ENCODE measurements around the gene TPM4.

Gene TPM4

DNA sequence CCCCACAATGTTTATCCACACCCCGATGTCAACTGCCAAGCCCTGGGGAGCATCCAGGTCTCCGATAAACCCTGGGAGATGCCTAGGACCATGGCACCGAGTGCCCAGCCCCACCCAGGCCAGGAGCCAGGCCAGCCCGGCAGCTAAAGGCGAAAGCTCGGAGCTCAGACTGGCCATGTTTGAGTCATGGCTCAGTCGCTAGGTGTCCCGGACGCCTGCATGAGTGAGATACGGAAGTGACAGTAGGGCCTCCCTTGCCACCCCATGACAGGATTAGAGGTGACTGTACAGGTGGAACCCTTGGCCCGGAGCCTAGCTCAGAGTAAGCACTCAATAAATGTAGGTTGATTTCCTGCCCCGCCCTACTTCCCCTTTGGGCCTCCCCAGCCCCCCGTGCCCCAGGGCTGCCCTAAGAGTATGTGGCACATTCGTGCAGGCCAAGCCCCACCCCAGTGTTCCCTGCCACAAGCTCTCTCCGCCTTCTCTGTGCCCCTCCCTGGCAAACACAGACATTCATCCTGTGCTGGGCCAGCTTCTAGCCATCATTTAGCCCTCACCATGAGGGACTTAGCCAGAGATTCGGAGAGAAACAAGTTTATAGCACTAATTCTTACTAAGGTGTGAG is 5.8 kb upstream of the TPM4 start:
- TF ChIP-seq, protein P1, sequence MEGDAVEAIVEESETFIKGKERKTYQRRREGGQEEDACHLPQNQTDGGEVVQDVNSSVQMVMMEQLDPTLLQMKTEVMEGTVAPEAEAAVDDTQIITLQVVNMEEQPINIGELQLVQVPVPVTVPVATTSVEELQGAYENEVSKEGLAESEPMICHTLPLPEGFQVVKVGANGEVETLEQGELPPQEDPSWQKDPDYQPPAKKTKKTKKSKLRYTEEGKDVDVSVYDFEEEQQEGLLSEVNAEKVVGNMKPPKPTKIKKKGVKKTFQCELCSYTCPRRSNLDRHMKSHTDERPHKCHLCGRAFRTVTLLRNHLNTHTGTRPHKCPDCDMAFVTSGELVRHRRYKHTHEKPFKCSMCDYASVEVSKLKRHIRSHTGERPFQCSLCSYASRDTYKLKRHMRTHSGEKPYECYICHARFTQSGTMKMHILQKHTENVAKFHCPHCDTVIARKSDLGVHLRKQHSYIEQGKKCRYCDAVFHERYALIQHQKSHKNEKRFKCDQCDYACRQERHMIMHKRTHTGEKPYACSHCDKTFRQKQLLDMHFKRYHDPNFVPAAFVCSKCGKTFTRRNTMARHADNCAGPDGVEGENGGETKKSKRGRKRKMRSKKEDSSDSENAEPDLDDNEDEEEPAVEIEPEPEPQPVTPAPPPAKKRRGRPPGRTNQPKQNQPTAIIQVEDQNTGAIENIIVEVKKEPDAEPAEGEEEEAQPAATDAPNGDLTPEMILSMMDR (IDR thresholded peaks at IDR 0.05; ENCODE audit: insufficient read depth, low read depth, low read length, missing control alignments): no peak
- H3K4me3 ChIP-seq (ENCODE audit: low read length): peak overlapping the region; percentile 86
- peak; percentile 85 for DNase-seq (ENCODE audit: low read depth)

GRCh38 chr19:16071072-16071691 is 5.1 kb upstream of the TPM4 start:
- TF ChIP-seq, protein P1 (IDR thresholded peaks at IDR 0.05; ENCODE audit: insufficient read depth, low read depth, low read length, missing control alignments): no peak
- no peak for DNase-seq (ENCODE audit: low read depth)
- no peak overlapping the region for H3K4me3 ChIP-seq (ENCODE audit: low read length)

- H3K4me3 ChIP-seq (ENCODE audit: low read length): no peak overlapping the region
- no peak for DNase-seq (ENCODE audit: low read depth)
- TF ChIP-seq, protein P1 (IDR thresholded peaks at IDR 0.05; ENCODE audit: insufficient read depth, low read depth, low read length, missing control alignments): no peak
These were observed 2.8 kb upstream of the TPM4 start for GRCh38 chr19:16073481-16073880.

DNA sequence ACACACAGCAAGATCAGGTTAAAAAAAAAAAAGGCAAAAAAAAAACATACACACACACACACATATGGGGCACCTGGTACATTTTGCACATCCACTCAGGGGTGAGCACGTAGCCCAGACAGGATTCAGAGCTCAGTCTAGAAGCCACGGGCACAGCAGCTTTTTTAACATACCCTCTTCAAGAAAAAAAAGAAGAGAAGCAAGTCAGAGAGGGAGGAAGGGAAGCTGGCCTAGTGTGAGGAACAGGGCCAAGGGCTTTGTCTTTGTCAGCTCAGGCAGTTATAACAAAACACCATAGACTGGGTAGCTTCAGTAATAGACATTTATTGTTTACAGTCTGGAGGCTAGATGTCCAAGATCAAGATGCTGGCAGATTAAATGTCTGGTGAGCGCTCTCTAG is 2.3 kb upstream of the TPM4 start:
- TF ChIP-seq, protein P1 (IDR thresholded peaks at IDR 0.05; ENCODE audit: insufficient read depth, low read depth, low read length, missing control alignments): no peak
- H3K4me3 ChIP-seq (ENCODE audit: low read length): no peak overlapping the region
- DNase-seq (ENCODE audit: low read depth): no peak

- TF ChIP-seq, protein P1 (IDR thresholded peaks at IDR 0.05; ENCODE audit: insufficient read depth, low read depth, low read length, missing control alignments): no peak
- no peak overlapping the region for H3K4me3 ChIP-seq (ENCODE audit: low read length)
- DNase-seq (ENCODE audit: low read depth): no peak
These were observed 1.6 kb upstream of the TPM4 start for GRCh38 chr19:16074488-16075365.

DNA sequence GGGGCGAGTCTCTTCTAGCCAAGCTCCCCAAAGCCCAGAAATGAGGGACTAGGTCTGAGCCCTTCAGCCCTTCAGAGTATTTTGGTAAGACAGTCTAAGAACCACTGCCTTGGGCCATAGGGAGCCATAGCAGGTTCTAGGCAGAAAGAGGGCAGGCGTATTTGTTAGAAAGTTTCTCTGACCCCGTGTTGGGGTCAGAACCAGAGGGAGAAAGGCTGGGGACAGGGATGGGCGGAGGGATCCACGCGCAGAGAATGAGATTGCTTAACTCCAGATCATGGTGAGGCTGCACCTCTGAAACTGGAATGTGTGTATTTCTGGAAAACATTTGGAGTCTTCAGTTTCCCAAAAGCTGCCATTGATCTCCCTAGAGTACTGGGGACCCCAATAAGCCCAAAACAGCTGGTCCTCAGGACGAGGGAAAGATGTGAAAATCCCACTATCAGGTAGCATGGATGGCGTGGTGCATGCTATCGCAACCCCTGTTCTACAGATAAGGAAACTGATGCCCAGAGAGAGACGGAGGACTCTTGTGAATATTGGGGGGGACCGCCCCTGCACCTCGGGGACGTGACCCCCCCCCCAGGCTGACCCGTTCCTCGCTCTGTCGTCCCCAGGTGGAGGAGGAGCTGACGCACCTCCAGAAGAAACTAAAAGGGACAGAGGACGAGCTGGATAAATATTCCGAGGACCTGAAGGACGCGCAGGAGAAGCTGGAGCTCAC is 703 bp upstream of the TPM4 start:
- peak; percentile 36 for DNase-seq (ENCODE audit: low read depth)
- H3K4me3 ChIP-seq (ENCODE audit: low read length): peak overlapping the region; percentile 74
- TF ChIP-seq, protein P1 (IDR thresholded peaks at IDR 0.05; ENCODE audit: insufficient read depth, low read depth, low read length, missing control alignments): no peak
